Erythroblast (primary cell): ENCODE data around the gene NDUFAF5.
A peak's percentile ranks its signal among the peaks of the same experiment; 100 is the strongest.
"Not testable (repeated sequence)": the region's sequence is repeated elsewhere in the genome, so short reads cannot be mapped to it uniquely, and the experiment has no call there.

Experiments
- DNase-seq, 2 experiments: peaks; one replicate each; lab custom pipeline; 2025; lab: John Stamatoyannopoulos, UW
- GATA1 ChIP-seq: IDR thresholded peaks from 2 replicates; pipeline ENCODE4 v1.6.1; 2011; ENCODE audit warnings: low read depth, mild to moderate bottlenecking, control low read depth, low read length, moderate library complexity
- POLR2A ChIP-seq: IDR thresholded peaks from 2 replicates; pipeline ENCODE4 v1.6.1; 2011; ENCODE audit warnings: mild to moderate bottlenecking, low read length

Gene NDUFAF5, protein sequence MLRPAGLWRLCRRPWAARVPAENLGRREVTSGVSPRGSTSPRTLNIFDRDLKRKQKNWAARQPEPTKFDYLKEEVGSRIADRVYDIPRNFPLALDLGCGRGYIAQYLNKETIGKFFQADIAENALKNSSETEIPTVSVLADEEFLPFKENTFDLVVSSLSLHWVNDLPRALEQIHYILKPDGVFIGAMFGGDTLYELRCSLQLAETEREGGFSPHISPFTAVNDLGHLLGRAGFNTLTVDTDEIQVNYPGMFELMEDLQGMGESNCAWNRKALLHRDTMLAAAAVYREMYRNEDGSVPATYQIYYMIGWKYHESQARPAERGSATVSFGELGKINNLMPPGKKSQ

GRCh38 chr20:13784893-13785715 is at the start of gene NDUFAF5, which contains the start of gene ESF1:
Gene NDUFAF5 (plus strand): TSS chr20:13785028. CDS start chr20:13785069, 41 bp downstream.
Gene ESF1 (minus strand): TSS chr20:13784919. CDS start chr20:13783140, 1,779 bp downstream.
- TF ChIP-seq POLR2A (peak; percentile 85), GATA1 (no peak)
- peak; percentile 95 to 96 for DNase-seq

DNA sequence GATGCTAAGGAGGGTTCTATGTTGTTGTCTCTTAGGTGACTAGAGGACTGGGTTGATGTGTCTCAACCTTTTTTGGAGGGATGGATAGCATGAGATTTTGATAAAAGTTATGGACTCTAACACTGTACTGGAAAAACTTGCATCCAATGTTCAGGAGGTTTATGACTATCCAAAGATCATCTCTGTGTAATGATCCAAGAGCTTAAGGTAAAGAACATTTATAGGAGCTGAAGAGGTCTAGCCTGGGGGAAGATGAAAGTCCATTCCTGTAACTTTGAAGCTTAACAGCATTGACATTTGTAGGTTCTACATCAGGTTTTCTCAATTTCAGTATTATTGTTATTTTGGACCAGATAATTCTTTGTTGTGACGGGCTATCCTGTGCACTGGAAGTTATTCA is 49.0 kb upstream of the NDUFAF5 start:
- no peak for DNase-seq
- TF ChIP-seq GATA1: no peak
- no peak for TF ChIP-seq POLR2A

GRCh38 chr20:13736436-13737191 is 48.2 kb upstream of the NDUFAF5 start:
- TF ChIP-seq POLR2A (no peak), GATA1 (no peak)
- DNase-seq: no peak

- DNase-seq: not testable (repeated sequence)
Observed at GRCh38 chr20:13738187-13738586, 46.6 kb upstream of the NDUFAF5 start.

DNA sequence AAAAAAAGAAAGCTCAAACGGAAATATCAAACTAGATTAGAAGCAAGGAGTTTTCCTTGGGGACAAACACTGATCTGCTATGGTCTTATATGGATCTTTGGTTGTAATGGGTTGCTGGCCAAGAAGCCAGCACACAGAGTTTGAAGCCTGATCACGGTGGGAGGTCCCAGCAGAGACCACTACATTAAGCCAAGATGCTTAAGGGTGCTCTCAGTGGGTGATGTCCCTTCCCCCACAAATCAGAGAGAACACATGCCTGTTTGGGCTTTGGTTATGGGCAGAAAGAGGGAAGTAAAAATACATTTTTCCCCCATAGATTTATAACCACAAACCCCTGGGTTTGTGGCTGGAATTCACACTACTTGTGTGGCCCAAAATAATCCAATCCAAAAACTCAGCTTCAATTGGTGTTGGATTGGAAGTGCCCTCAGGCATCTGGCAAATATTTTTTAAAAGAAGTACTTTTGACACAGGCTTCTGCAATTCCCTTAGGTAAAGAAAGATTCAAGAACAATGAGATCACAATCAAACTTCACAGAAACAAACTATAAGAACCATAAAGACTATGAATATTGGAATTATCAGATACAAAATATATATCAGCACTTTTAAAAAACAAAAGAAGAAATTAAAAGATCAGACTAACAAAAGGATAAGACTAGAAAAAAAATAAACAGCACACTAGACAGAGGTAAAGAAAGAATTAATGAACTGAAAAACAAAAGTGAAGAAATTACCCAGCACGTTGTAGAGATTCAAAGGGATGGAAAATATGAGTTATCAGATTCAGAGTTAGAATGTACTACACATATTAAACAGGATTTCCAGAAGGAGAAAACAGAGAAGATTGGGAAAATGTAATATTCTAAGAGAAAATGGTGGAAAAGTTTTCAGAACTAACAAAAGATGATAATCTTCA is 44.8 kb upstream of the NDUFAF5 start:
- no peak for TF ChIP-seq GATA1
- no peak for TF ChIP-seq POLR2A
- DNase-seq: no peak

DNA sequence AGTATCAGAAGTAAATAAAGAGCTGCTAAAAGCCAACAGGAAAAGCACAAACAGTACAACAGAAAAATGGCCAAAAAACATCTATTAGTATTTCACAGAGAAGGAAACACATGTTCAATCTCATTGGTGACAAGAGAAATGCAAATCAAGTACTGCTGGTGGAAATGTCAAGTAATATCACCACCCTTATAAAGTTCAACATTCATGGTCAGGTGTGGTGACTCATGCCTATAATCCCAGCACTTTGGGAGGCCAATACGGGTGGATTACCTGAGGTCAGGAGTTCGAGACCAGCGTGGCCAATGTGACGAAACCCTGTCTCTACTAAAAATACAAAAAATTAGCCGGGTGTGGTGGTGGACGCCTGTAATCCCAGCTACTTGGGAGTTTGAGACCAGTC is 42.9 kb upstream of the NDUFAF5 start:
- no peak for DNase-seq
- no peak for TF ChIP-seq GATA1
- no peak for TF ChIP-seq POLR2A

DNA sequence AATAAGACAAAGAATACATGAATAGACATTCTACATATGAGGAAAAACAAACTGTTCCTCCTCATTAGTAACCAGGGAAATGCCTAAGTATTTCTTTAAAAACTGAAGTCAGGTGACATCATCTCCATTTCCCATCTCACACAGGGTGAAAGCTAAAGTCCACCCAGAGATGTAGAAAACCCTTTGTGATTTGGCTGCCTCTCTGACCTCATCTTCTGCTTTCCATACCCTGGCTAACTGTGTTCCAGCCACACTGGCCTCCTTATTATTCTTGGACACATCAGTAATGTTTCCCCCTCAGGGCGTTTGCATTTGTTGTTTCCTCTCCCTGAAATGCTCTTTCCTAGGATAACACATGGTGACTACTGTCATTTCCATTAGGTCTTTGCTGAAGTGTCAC is 40.5 kb upstream of the NDUFAF5 start:
- DNase-seq: no peak

DNA sequence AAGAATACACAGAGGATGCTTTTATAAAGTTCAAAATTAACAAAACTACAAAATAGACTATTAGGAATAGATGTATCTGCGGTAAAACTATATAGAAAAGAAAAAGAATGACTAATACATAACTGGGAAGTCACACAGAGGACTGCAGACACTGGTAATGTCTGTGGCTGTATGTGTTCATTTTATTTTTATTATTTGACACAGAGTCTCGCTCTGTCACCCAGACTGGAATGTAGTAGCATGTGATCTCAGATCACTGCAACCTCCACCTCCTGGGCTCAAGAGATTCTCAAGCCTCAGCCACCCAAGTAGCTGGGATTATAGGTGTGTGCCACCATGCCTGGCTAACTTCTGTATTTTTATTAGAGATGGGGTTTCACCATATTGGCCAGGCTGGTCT is 39.0 kb upstream of the NDUFAF5 start:
- no peak for TF ChIP-seq GATA1
- no peak for TF ChIP-seq POLR2A
- DNase-seq: no peak

More for the DNA sequence above, 40.5 kb upstream of the NDUFAF5 start:
- no peak for TF ChIP-seq GATA1
- TF ChIP-seq POLR2A: no peak

GRCh38 chr20:13749811-13750210 is 35.0 kb upstream of the NDUFAF5 start:
- TF ChIP-seq POLR2A (no peak), GATA1 (no peak)
- no peak for DNase-seq

DNA sequence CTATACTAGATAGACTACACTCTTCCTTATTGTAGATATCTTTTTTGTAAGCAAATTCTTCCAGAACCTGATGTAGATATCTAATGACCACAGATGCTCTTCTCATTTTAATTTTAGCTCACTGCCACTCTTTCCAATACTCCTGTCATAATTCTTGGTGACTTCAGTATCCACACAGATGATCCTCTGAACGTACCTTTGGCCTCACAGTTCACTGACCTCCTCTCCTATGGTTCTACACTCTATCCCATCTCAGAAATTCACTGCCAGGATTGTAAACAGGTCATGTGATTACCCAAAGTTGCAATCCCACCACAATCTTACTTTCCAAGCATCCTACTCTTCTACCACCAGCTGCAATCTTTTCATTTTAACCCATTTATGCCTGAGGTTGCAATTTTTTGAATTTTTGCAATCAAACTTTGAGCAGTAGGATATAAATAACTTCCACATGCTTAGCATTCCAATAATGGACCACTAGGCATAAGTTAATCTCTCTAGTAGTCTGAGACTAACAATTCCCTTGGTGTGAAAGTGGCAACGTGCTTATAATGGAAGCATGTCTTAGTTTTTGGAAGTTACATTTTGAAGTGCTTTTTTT is 31.3 kb upstream of the NDUFAF5 start:
- TF ChIP-seq POLR2A: no peak
- TF ChIP-seq GATA1: no peak
- no peak for DNase-seq

DNA sequence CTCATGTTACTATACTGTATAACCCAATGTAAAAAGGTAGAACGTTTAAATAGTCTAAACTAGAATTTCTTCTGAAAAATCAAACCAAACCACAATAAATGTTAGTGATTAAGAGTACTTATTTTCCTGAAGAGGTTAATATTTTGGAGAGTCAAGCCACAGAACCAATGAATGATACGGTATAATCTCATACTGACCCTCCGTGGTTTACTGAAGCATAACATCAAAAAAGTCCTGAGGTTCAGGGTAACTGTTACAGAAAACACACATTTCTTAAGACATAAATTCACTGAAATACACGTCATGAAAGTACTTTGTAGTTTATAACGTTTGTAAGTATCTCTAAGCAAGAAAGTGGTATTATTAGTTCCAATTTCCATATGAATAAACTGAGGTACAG is 29.0 kb upstream of the NDUFAF5 start:
- no peak for TF ChIP-seq POLR2A
- TF ChIP-seq GATA1: no peak
- no peak for DNase-seq

- TF ChIP-seq POLR2A (no peak), GATA1 (no peak)
- no peak for DNase-seq
Observed at GRCh38 chr20:13756551-13756950, 28.3 kb upstream of the NDUFAF5 start.
